Measurements from ENCODE around the gene MBTD1. TPM values are rescaled to one million over a fixed set of nuclear protein-coding genes. Genes with fewer than 3 reads are reported as not detected.

MBTD1 gene
- total RNA-seq: 7.0 and 8.7 TPM in 2 replicates

GRCh38 chr17:51259564-51260236 lies at the start of gene MBTD1:
Gene MBTD1 (minus strand): TSS chr17:51260049. CDS start chr17:51225161, 34,888 bp downstream.

GRCh38 chr17:51260237-51261023 lies 581 bp upstream of the MBTD1 start, which contains the start of gene UTP18:
Gene UTP18 (plus strand): TSS chr17:51260546. CDS start chr17:51260585, 39 bp downstream.

DNA sequence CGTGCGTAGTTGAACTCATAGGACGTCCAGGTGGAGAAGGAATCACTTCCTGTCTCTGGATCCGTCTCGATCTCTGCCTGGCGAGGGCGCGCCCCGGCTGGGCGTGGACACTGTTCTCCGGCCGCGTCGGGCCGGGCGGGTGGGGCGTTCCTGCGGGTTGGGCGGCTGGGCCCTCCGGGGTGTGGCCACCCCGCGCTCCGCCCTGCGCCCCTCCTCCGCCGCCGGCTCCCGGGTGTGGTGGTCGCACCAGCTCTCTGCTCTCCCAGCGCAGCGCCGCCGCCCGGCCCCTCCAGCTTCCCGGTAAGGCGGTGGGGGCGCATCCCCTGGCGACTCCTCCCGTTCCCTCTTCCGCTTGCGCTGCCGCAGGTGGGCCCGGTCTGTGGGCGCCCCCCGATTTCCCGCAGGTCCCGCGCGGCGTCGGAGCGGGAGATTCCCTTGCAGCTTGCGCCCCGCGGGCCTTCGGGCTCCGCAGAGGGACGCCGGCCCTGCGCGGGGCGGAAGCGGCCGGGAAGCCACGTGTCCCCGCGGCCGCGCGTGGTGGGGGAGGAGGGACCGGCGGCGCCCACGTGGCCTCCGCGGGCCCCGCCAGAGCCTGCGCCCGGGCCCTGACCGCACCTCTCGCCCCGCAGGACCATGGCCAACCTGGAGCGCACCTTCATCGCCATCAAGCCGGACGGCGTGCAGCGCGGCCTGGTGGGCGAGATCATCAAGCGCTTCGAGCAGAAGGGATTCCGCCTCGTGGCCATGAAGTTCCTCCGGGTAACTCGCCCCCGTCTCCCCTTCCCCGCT lies 93.5 kb downstream of the MBTD1 start, which contains the start of gene NME2:
Gene NME2 (plus strand): TSS at position 214 of the 789 bp plus-strand sequence. CDS start 420 bp downstream, at position 634.

GRCh38 chr17:51153210-51154072 lies 106.4 kb downstream of the MBTD1 start, which contains the start of gene NME1:
Gene NME1 (plus strand): TSS chr17:51153559. CDS start chr17:51155655, 2,096 bp downstream.

Other genes with a start within 250 kb of the MBTD1 start
- 40.7 and 69.0 TPM in 2 replicates for gene SPAG9, start 139.2 kb downstream of the MBTD1 start, total RNA-seq
- gene NME1, start 106.5 kb downstream of the MBTD1 start, total RNA-seq: 89.5 and 90.9 TPM in 2 replicates
- 576 and 723 TPM in 2 replicates for gene NME2, start 93.6 kb downstream of the MBTD1 start, total RNA-seq
- gene UTP18, start 497 bp upstream of the MBTD1 start, total RNA-seq: 23.3 and 25.2 TPM in 2 replicates